ENCODE results near the gene ICAM5.

ICAM5 gene

DNA sequence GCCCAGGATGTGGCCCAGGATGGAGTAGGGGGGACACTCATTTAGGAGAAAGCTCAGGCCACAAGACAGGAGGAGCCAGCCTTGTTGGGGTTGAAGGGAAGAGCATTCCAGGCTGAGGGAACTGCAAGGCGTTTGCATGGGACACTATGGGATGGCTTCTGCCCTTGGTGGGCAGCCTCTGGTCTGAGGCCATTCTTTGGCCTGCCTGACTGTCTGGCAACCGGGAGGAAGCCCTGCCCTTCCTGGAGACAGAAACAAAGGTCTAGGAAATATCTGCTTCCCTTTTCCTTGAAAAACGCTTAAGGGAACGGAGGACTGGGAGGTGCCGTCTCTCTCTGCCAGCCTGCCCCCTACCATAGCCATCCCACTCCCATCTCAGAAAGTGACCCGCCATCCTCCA is 21.7 kb upstream of the ICAM5 start:
- DNase-seq (ENCODE audit: extremely low spot score) = no peak
- TF ChIP-seq SUZ12 (IDR thresholded peaks at IDR 0.05) (no peak), FOXK2 (IDR thresholded peaks at IDR 0.05) (no peak), SP1 (IDR thresholded peaks at IDR 0.05) (no peak), FOXA1 (IDR thresholded peaks at IDR 0.05) (no peak), HDGF (IDR thresholded peaks at IDR 0.05; ENCODE audit: borderline replicate concordance) (no peak), TARDBP (IDR thresholded peaks at IDR 0.05) (no peak), BHLHE40 (IDR thresholded peaks at IDR 0.05; ENCODE audit: borderline replicate concordance) (no peak), FOXM1 (IDR thresholded peaks at IDR 0.05; ENCODE audit: borderline replicate concordance) (no peak), L3MBTL2 (conservative IDR thresholded peaks at IDR 0.05) (no peak), CTBP1 (IDR thresholded peaks at IDR 0.05; ENCODE audit: borderline replicate concordance) (no peak)
- TF ChIP-seq, protein P1, sequence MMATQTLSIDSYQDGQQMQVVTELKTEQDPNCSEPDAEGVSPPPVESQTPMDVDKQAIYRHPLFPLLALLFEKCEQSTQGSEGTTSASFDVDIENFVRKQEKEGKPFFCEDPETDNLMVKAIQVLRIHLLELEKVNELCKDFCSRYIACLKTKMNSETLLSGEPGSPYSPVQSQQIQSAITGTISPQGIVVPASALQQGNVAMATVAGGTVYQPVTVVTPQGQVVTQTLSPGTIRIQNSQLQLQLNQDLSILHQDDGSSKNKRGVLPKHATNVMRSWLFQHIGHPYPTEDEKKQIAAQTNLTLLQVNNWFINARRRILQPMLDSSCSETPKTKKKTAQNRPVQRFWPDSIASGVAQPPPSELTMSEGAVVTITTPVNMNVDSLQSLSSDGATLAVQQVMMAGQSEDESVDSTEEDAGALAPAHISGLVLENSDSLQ (IDR thresholded peaks at IDR 0.05) = no peak
- ChIA-PET POLR2A (interaction anchor here (0.8 to 1.1 kb wide), 4 partner anchors 17 to 115 kb away, joined by 3 read pairs; partner anchors contain the start of genes ICAM5 and TYK2), CTCF (interaction anchor here (0.5 to 2.3 kb wide), 3 partner anchors 9 to 121 kb away, joined by 4 to 8 read pairs (median 6); no protein-coding TSS in a partner anchor)

DNA sequence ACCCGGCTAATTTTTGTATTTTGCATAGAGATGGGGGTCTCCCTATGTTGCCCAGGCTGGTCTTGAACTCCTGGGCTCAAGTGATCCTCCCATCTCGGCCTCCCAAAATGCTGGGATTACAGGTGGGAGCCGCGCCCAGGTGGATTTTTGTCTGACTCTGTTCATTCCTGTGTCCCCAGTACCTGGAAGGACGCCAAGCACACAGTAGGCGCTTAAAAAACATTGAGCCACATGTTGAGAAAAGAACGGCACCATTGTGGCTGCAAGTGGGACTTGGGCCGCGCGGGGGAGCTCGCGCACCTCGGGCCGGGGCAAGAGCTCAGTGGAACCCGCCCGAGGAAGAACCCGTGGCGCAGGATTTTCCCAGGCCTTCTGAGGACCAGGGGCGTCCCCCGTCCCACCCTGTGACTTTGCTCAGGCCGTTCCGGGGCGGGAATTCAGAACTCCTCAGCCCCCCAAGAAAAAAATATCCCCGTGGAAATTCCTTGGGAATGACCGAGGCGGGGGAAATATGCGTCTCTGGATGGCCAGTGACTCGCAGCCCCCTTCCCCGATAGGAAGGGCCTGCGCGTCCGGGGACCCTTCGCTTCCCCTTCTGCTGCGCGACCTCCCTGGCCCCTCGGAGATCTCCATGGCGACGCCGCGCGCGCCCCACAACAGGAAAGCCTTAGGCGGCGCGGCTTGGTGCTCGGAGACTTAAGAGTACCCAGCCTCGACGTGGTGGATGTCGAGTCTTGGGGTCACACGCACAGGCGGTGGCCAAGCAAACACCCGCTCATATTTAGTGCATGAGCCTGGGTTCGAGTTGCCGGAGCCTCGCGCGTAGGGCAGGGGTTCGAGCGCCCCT is 20.2 kb upstream of the ICAM5 start:
- POLR2A ChIA-PET = interaction anchor here (0.6 to 3.5 kb wide), 6 partner anchors 17 to 123 kb away, joined by 3 to 23 read pairs (median 4); partner anchors contain the start of genes ICAM4 and TYK2
- CTCF ChIA-PET = interaction anchor here (0.6 to 3.5 kb wide), 11 partner anchors 9 to 121 kb away, joined by 3 to 45 read pairs (median 5); partner anchors contain the start of gene ICAM5
- DNase-seq (ENCODE audit: extremely low spot score) = peak; percentile 86
- no peak for TF ChIP-seq FOXM1 (IDR thresholded peaks at IDR 0.05; ENCODE audit: borderline replicate concordance)
- TF ChIP-seq CTBP1 (IDR thresholded peaks at IDR 0.05; ENCODE audit: borderline replicate concordance) = no peak
- TF ChIP-seq FOXA1 (IDR thresholded peaks at IDR 0.05) = no peak
- no peak for TF ChIP-seq BHLHE40 (IDR thresholded peaks at IDR 0.05; ENCODE audit: borderline replicate concordance)
- no peak for TF ChIP-seq NFRKB (IDR thresholded peaks at IDR 0.05)
- no peak for TF ChIP-seq TARDBP (IDR thresholded peaks at IDR 0.05)
- TF ChIP-seq L3MBTL2 (conservative IDR thresholded peaks at IDR 0.05) = no peak
- TF ChIP-seq FOXK2 (IDR thresholded peaks at IDR 0.05) = no peak
- TF ChIP-seq HDGF (IDR thresholded peaks at IDR 0.05; ENCODE audit: borderline replicate concordance) = no peak
- TF ChIP-seq ARNT (IDR thresholded peaks at IDR 0.05) = no peak
- TF ChIP-seq, protein P1 (IDR thresholded peaks at IDR 0.05) = no peak
- no peak for TF ChIP-seq ZNF384 (IDR thresholded peaks at IDR 0.05)
- no peak for TF ChIP-seq SUZ12 (IDR thresholded peaks at IDR 0.05)
- TF ChIP-seq LEF1 (IDR thresholded peaks at IDR 0.05; ENCODE audit: borderline replicate concordance) = no peak
- no peak for TF ChIP-seq ELF4 (IDR thresholded peaks at IDR 0.05)
- TF ChIP-seq SP1 (IDR thresholded peaks at IDR 0.05) = no peak

DNA sequence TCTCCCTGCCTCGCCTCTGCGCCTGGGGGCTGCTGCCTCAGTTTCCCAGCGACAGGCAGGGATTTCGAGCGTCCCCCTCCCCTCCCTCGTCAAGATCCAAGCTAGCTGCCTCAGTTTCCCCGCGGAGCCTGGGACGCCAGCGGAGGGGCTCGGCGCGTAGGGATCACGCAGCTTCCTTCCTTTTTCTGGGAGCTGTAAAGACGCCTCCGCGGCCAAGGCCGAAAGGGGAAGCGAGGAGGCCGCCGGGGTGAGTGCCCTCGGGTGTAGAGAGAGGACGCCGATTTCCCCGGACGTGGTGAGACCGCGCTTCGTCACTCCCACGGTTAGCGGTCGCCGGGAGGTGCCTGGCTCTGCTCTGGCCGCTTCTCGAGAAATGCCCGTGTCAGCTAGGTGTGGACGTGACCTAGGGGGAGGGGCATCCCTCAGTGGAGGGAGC is 19.6 kb upstream of the ICAM5 start:
- CTCF ChIA-PET = interaction anchor here (0.6 to 3.5 kb wide), 4 partner anchors 9 to 120 kb away, joined by 3 to 45 read pairs (median 8); no protein-coding TSS in a partner anchor
- DNase-seq (ENCODE audit: extremely low spot score) = no peak
- POLR2A ChIA-PET = interaction anchor here (0.7 to 3.5 kb wide), 3 partner anchors 19 to 119 kb away, joined by 6 to 23 read pairs (median 10); partner anchors contain the start of genes ICAM5 and TYK2
- TF ChIP-seq LEF1 (IDR thresholded peaks at IDR 0.05; ENCODE audit: borderline replicate concordance) (no peak), BHLHE40 (IDR thresholded peaks at IDR 0.05; ENCODE audit: borderline replicate concordance) (no peak), SUZ12 (IDR thresholded peaks at IDR 0.05) (no peak), TARDBP (IDR thresholded peaks at IDR 0.05) (no peak), FOXM1 (IDR thresholded peaks at IDR 0.05; ENCODE audit: borderline replicate concordance) (no peak), ARNT (IDR thresholded peaks at IDR 0.05) (no peak), L3MBTL2 (conservative IDR thresholded peaks at IDR 0.05) (no peak), FOXK2 (IDR thresholded peaks at IDR 0.05) (no peak)
- TF ChIP-seq, protein P1 (IDR thresholded peaks at IDR 0.05) = no peak

DNA sequence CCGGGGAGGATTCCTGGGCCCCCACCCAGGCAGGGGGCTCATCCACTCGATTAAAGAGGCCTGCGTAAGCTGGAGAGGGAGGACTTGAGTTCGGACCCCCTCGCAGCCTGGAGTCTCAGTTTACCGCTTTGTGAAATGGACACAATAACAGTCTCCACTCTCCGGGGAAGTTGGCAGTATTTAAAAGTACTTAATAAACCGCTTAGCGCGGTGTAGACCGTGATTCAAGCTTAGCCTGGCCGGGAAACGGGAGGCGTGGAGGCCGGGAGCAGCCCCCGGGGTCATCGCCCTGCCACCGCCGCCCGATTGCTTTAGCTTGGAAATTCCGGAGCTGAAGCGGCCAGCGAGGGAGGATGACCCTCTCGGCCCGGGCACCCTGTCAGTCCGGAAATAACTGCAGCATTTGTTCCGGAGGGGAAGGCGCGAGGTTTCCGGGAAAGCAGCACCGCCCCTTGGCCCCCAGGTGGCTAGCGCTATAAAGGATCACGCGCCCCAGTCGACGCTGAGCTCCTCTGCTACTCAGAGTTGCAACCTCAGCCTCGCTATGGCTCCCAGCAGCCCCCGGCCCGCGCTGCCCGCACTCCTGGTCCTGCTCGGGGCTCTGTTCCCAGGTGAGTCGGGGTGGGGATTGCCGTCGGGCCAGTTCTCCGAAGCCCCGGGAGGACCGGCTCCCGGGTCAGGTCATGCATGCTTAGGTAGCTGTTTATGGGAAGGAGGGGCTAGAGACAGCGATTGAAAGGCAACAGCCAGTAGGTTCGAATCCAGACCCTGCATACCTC is 18.9 kb upstream of the ICAM5 start, which contains the start of gene ICAM1:
Gene ICAM1 (plus strand): TSS at position 505 of the 779 bp plus-strand sequence. CDS start 40 bp downstream, at position 545.
- no peak for TF ChIP-seq TARDBP (IDR thresholded peaks at IDR 0.05)
- TF ChIP-seq FOXA1 (IDR thresholded peaks at IDR 0.05) = no peak
- no peak for TF ChIP-seq FOXK2 (IDR thresholded peaks at IDR 0.05)
- TF ChIP-seq ARNT (IDR thresholded peaks at IDR 0.05) = no peak
- TF ChIP-seq FOXM1 (IDR thresholded peaks at IDR 0.05; ENCODE audit: borderline replicate concordance) = no peak
- no peak for TF ChIP-seq SUZ12 (IDR thresholded peaks at IDR 0.05)
- TF ChIP-seq ELF4 (IDR thresholded peaks at IDR 0.05) = no peak
- TF ChIP-seq BHLHE40 (IDR thresholded peaks at IDR 0.05; ENCODE audit: borderline replicate concordance) = no peak
- TF ChIP-seq LEF1 (IDR thresholded peaks at IDR 0.05; ENCODE audit: borderline replicate concordance) = no peak
- TF ChIP-seq, protein P1 (IDR thresholded peaks at IDR 0.05) = no peak
- TF ChIP-seq NFRKB (IDR thresholded peaks at IDR 0.05) = no peak
- TF ChIP-seq CTBP1 (IDR thresholded peaks at IDR 0.05; ENCODE audit: borderline replicate concordance) = no peak
- CTCF ChIA-PET = interaction anchor here (0.6 to 3.5 kb wide), 3 partner anchors 18 to 121 kb away, joined by 3 to 45 read pairs (median 3); no protein-coding TSS in a partner anchor
- no peak for DNase-seq (ENCODE audit: extremely low spot score)
- POLR2A ChIA-PET = interaction anchor here (0.5 to 3.5 kb wide), 4 partner anchors 19 to 118 kb away, joined by 3 to 23 read pairs (median 8); partner anchors contain the start of genes ICAM5 and TYK2

All from HEK293T (cell line).